ENCODE results near the gene ZNF354B. TPM values are rescaled to one million over a fixed set of nuclear protein-coding genes. Genes with fewer than 3 reads are reported as not detected.
"Not testable (repeated sequence)": the region's sequence is repeated elsewhere in the genome, so short reads cannot be mapped to it uniquely, and the experiment has no call there.

The ZNF354B gene
- polyA plus RNA-seq, 1 of the 3 experiments (the other 2 are of a cell fraction) = 7.1 TPM

DNA sequence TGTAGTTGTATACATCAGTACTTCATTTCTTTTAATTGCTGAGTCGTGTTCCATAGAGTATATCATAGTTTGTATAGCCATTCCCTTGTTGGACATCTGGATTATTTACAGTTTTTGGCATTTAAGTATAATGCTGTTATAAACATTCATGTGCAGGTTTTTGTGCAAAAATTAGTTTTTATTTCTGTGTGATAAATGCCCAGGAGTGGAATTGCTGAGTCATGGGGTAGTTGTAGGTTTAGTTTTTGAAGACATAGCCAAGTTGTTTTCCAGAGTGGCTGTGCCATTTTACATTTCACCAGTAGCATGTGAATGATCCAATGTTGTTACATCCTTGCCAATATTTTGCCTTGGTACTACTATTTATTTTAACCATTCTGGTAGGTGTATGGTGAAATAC is 12.5 kb downstream of the ZNF354B start:
- Histone ChIP-seq H3K4me2 (no peak overlapping the region), H3F3A (replicated peaks; ENCODE audit: insufficient read depth) (no peaks in the 10 kb centered on the region), H3K79me2 (ENCODE audit: insufficient read depth) (no peaks in the 10 kb centered on the region; the same call in 1 of the 2 replicates), H2AFZ (ENCODE audit: low read depth) (no peak overlapping the region), H4K20me1 (ENCODE audit: insufficient read depth) (no peaks in the 10 kb centered on the region), H3K27me3 (ENCODE audit: insufficient read depth) (no peaks in the 10 kb centered on the region), H3K9me2 (no peaks in the 10 kb centered on the region), H3K4me1 (ENCODE audit: control insufficient read depth in 1 of 2, insufficient read depth in 2 of 2, low read depth in 1 of 2, low read length in 1 of 2) (no peaks in the 10 kb centered on the region), H3K27ac (ENCODE audit: low read depth in 2 of 2, low read length in 1 of 2) (no peak overlapping the region), H3K36me3 (replicated peaks in 1 of 2; ENCODE audit: control insufficient read depth in 1 of 2, insufficient read depth in 2 of 2, low read length in 1 of 2) (peaks cover 61 to 62% of the 10 kb centered on the region in 2 experiments), H3K9ac (no peak overlapping the region), H3K9me3 (no peaks in the 10 kb centered on the region; the same call in 1 of the 2 replicates), H3K4me3 (ENCODE audit: low read depth in 2 of 2, low read length in 1 of 2) (no peak overlapping the region)
- ChIA-PET POLR2A (no interaction called here), CTCF (no interaction called here)
- 95% methylated on average over 1 of the region's 1 CpG for WGBS (ENCODE audit: low lambda C conversion rate)
- DNase-seq = no peak
- TF ChIP-seq ELF1 (IDR thresholded peaks at IDR 0.05) = no peak
- TF ChIP-seq FOSL2 (IDR thresholded peaks at IDR 0.05; ENCODE audit: borderline replicate concordance, low read depth) = no peak
- no peak for TF ChIP-seq JUND (IDR thresholded peaks at IDR 0.05)
- TF ChIP-seq NFIC (IDR thresholded peaks at IDR 0.05; ENCODE audit: borderline replicate concordance) = no peak

DNA sequence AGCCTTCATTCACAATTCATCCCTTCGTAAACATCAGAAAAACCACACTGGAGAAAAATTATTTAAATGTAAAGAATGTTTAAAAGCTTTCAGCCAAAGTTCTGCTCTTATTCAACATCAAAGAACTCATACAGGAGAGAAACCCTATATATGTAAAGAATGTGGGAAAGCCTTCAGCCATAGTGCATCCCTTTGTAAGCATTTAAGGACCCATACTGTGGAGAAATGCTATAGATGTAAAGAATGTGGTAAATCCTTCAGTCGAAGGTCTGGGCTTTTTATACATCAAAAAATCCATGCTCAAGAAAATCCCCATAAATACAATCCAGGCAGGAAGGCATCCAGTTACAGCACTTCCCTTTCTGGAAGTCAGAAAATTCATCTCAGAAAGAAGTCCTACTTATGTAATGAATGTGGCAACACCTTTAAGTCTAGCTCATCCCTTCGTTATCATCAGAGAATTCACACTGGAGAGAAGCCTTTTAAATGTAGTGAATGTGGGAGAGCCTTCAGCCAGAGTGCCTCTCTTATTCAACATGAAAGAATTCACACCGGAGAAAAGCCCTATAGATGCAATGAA is 23.5 kb downstream of the ZNF354B start:
- Histone ChIP-seq H3K36me3 (replicated peaks in 1 of 2; ENCODE audit: control insufficient read depth in 1 of 2, insufficient read depth in 2 of 2, low read length in 1 of 2) (peaks cover 43 to 84% of the 10 kb centered on the region in 2 experiments), H3K9me3 (peaks cover 35% of the 10 kb centered on the region)
- H3K9me2 ChIP-seq; H3K4me1 ChIP-seq (ENCODE audit: control insufficient read depth in 1 of 2, insufficient read depth in 2 of 2, low read depth in 1 of 2, low read length in 1 of 2); H3K4me2 ChIP-seq; H3K27ac ChIP-seq (ENCODE audit: low read depth in 2 of 2, low read length in 1 of 2); H3K79me2 ChIP-seq (ENCODE audit: insufficient read depth); CTCF ChIA-PET; H3K9ac ChIP-seq; H2AFZ ChIP-seq (ENCODE audit: low read depth); H3K27me3 ChIP-seq (ENCODE audit: insufficient read depth); H4K20me1 ChIP-seq (ENCODE audit: insufficient read depth); POLR2A ChIA-PET; H3K4me3 ChIP-seq (ENCODE audit: low read depth in 2 of 2, low read length in 1 of 2); H3F3A ChIP-seq (replicated peaks; ENCODE audit: insufficient read depth); DNase-seq: not testable (repeated sequence)
- WGBS (ENCODE audit: low lambda C conversion rate) = 88% methylated on average over 4 of the region's 4 CpGs

- Histone ChIP-seq H4K20me1 (ENCODE audit: insufficient read depth) (no peaks in the 10 kb centered on the region), H3K4me2 (no peak overlapping the region), H3K36me3 (replicated peaks in 1 of 2; ENCODE audit: control insufficient read depth in 1 of 2, insufficient read depth in 2 of 2, low read length in 1 of 2) (peaks cover 45 to 85% of the 10 kb centered on the region in 2 experiments), H2AFZ (ENCODE audit: low read depth) (no peak overlapping the region), H3K9me3 (peaks cover 38% of the 10 kb centered on the region), H3K4me3 (ENCODE audit: low read depth in 2 of 2, low read length in 1 of 2) (no peak overlapping the region), H3K27me3 (ENCODE audit: insufficient read depth) (no peaks in the 10 kb centered on the region), H3K4me1 (ENCODE audit: control insufficient read depth in 1 of 2, insufficient read depth in 2 of 2, low read depth in 1 of 2, low read length in 1 of 2) (no peaks in the 10 kb centered on the region), H3K9ac (no peak overlapping the region), H3K79me2 (ENCODE audit: insufficient read depth) (no peaks in the 10 kb centered on the region), H3K27ac (ENCODE audit: low read depth in 2 of 2, low read length in 1 of 2) (no peak overlapping the region), H3K9me2 (no peaks in the 10 kb centered on the region), H3F3A (replicated peaks; ENCODE audit: insufficient read depth) (no peaks in the 10 kb centered on the region)
- no peak for DNase-seq
- ChIA-PET POLR2A (no interaction called here), CTCF (no interaction called here)
- WGBS (ENCODE audit: low lambda C conversion rate) = 94% methylated on average over 6 of the region's 6 CpGs
- TF ChIP-seq CTCF (IDR thresholded peaks at IDR 0.05) = no peak
- no peak for TF ChIP-seq SIN3A (IDR thresholded peaks at IDR 0.05; ENCODE audit: borderline replicate concordance, low read depth, low read length)
- no peak for TF ChIP-seq NRF1 (IDR thresholded peaks at IDR 0.05; ENCODE audit: low read depth, low read length)
- no peak for TF ChIP-seq RFX5 (IDR thresholded peaks at IDR 0.05; ENCODE audit: low read length)
- TF ChIP-seq FOSL2 (IDR thresholded peaks at IDR 0.05; ENCODE audit: borderline replicate concordance, low read depth) = no peak
- TF ChIP-seq SMC3 (IDR thresholded peaks at IDR 0.05; ENCODE audit: low read depth, low read length) = no peak
- no peak for TF ChIP-seq FOXJ3 (CRISPR knock-in tag; IDR thresholded peaks at IDR 0.05)
- no peak for TF ChIP-seq NFIC (IDR thresholded peaks at IDR 0.05; ENCODE audit: borderline replicate concordance)
- no peak for TF ChIP-seq GATA2 (CRISPR knock-in tag; IDR thresholded peaks at IDR 0.05)
- TF ChIP-seq ELF1 (IDR thresholded peaks at IDR 0.05) = no peak
- no peak for TF ChIP-seq POLR2AphosphoS5 (IDR thresholded peaks at IDR 0.05; ENCODE audit: low read depth, low read length)
These were observed 24.2 kb downstream of the ZNF354B start for GRCh38 chr5:178883815-178884430.

Data from SK-N-SH (cell line).